HL-60 (cell line): ENCODE data around the gene NAA60.

Source experiments
- CTCF ChIP-seq: IDR thresholded peaks from one replicate; pipeline ENCODE4 v1.5.1; 2011; ENCODE audit warnings: low read length, control low read depth, inconsistent platforms; ENCODE audit not compliant: insufficient read depth
- GABPA ChIP-seq: IDR thresholded peaks from 2 replicates; pipeline ENCODE4 v1.6.1; 2012; ENCODE audit warnings: low read depth
- POLR2AphosphoS5 ChIP-seq: IDR thresholded peaks from 2 replicates; pipeline ENCODE4 v1.6.1; 2012; ENCODE audit warnings: low read depth
- SPI1 ChIP-seq: IDR thresholded peaks from 2 replicates; pipeline ENCODE4 v1.6.1; 2012; ENCODE audit warnings: low read depth, mild to moderate bottlenecking, borderline replicate concordance

GRCh38 chr16:3514621-3515020 lies 71.1 kb downstream of the NAA60 start:
- no peak for TF ChIP-seq CTCF
- no peak for TF ChIP-seq POLR2AphosphoS5
- TF ChIP-seq GABPA = no peak
- TF ChIP-seq SPI1 = no peak
